Glutamatergic neuron (in vitro differentiated cells): ENCODE results near the gene MORN5. TPM values are rescaled to one million over a fixed set of nuclear protein-coding genes. Genes with fewer than 3 reads are reported as not detected.

ENCODE experiments used
- DNase-seq: peaks from one replicate; pipeline ENCODE4 v3.0.0; 2022
- H3K27ac Mint-ChIP-seq: one replicate; pipeline ENCODE4 v1.8.0; 2020; ENCODE audit warnings: mild to moderate bottlenecking, mixed read lengths, inconsistent platforms; ENCODE audit not compliant: unreplicated experiment
- H3K27me3 Mint-ChIP-seq: one replicate; pipeline ENCODE4 v1.8.0; 2020; ENCODE audit warnings: mild to moderate bottlenecking, moderate library complexity, mixed read lengths, inconsistent platforms; ENCODE audit not compliant: unreplicated experiment
- H3K36me3 Mint-ChIP-seq: one replicate; pipeline ENCODE4 v1.8.0; 2020; ENCODE audit warnings: mild to moderate bottlenecking, mixed read lengths, inconsistent platforms; ENCODE audit not compliant: unreplicated experiment
- H3K4me1 Mint-ChIP-seq: one replicate; pipeline ENCODE4 v1.8.0; 2020; ENCODE audit warnings: mild to moderate bottlenecking, low read depth, mixed read lengths, inconsistent platforms; ENCODE audit not compliant: unreplicated experiment
- H3K4me3 Mint-ChIP-seq: one replicate; pipeline ENCODE4 v1.8.0; 2020; ENCODE audit warnings: mild to moderate bottlenecking, mixed read lengths, inconsistent platforms; ENCODE audit not compliant: unreplicated experiment
- H3K9me3 Mint-ChIP-seq: one replicate; pipeline ENCODE4 v1.8.0; 2020; ENCODE audit warnings: mild to moderate bottlenecking, moderate library complexity, mixed read lengths, inconsistent platforms; ENCODE audit not compliant: unreplicated experiment
- microRNA-seq: library from miRNA; unstranded; fragments of <30 nt; microRNA quantifications from one replicate; pipeline ENCODE4, GENCODE V29; 2020; ENCODE audit not compliant: unreplicated experiment
- total RNA-seq: library from RNA; stranded (reverse); fragmentation: NEBNext Ultra II Directional; extraction: Animal tissue kit (Norgen Biotek cat#: 25700); gene quantifications from one replicate; pipeline ENCODE4 v1.2.1, GENCODE V29; 2021; ENCODE audit not compliant: unreplicated experiment
- TF ChIP-seq, protein P1 (sequence below): fragments of 200-600 bp; sonication (generic); IDR thresholded peaks from one replicate; pipeline ENCODE4 v1.5.0; 2021; ENCODE audit not compliant: partially characterized antibody, unreplicated experiment

MORN5 gene
- total RNA-seq, 1 donor from 2014 or later: not detected

- peaks cover 12% of the 10 kb centered on the region for H3K4me1 Mint-ChIP-seq
- H3K9me3 Mint-ChIP-seq: peaks cover 1% of the 10 kb centered on the region
- no peak overlapping the region for H3K27ac Mint-ChIP-seq
- no peak for DNase-seq
- H3K4me3 Mint-ChIP-seq: no peak overlapping the region
- no peaks in the 10 kb centered on the region for H3K27me3 Mint-ChIP-seq
- TF ChIP-seq, protein P1, sequence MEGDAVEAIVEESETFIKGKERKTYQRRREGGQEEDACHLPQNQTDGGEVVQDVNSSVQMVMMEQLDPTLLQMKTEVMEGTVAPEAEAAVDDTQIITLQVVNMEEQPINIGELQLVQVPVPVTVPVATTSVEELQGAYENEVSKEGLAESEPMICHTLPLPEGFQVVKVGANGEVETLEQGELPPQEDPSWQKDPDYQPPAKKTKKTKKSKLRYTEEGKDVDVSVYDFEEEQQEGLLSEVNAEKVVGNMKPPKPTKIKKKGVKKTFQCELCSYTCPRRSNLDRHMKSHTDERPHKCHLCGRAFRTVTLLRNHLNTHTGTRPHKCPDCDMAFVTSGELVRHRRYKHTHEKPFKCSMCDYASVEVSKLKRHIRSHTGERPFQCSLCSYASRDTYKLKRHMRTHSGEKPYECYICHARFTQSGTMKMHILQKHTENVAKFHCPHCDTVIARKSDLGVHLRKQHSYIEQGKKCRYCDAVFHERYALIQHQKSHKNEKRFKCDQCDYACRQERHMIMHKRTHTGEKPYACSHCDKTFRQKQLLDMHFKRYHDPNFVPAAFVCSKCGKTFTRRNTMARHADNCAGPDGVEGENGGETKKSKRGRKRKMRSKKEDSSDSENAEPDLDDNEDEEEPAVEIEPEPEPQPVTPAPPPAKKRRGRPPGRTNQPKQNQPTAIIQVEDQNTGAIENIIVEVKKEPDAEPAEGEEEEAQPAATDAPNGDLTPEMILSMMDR: no peak
- no peaks in the 10 kb centered on the region for H3K36me3 Mint-ChIP-seq
Measured at GRCh38 chr9:122239722-122240121, 80.0 kb downstream of the MORN5 start.

DNA sequence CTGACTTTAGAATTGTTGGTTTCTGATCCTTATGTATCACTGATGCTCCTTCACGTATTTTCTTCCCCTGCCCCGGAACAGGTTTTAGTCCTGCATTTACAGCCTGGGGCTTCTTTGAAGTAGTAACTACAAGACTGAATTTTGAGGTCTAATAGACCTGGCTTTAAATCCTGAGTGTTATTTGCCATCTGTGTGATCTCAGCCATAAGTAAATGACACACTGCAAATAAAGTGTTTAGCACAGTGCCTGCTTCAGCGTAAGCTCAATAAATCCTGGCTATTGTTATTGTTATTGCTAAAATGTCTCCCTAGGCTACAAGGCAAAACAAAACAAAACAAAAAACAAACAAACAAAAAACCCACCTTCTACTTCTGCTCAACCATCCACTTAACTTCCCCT, 84.6 kb downstream of the MORN5 start:
- Mint-ChIP-seq H3K9me3 (no peaks in the 10 kb centered on the region), H3K4me1 (no peaks in the 10 kb centered on the region), H3K4me3 (no peak overlapping the region), H3K27ac (no peak overlapping the region), H3K27me3 (no peaks in the 10 kb centered on the region), H3K36me3 (no peaks in the 10 kb centered on the region)
- TF ChIP-seq, protein P1: no peak
- no peak for DNase-seq

DNA sequence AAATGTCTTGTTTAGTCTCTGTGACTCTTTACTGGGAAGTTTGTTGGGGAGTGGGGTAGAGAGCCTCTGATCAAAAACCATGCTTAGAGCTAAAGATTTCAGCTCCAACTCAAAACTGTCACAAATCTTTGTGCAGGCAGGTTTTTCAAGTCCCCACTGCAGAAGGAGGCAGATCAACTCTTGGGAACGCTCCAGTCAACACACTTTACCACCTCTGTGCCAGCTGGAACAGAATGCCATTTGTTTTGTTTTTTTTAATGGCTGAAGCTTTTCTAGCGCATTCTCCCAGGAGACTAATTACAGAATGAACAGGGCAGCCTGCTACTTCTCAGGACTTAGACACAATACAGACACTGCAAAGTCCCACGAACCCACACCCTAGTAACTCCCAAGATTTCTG, 87.0 kb downstream of the MORN5 start:
- Mint-ChIP-seq H3K27ac (no peak overlapping the region), H3K4me1 (no peaks in the 10 kb centered on the region), H3K36me3 (no peaks in the 10 kb centered on the region), H3K9me3 (no peaks in the 10 kb centered on the region), H3K27me3 (no peaks in the 10 kb centered on the region), H3K4me3 (no peak overlapping the region)
- TF ChIP-seq, protein P1: no peak
- DNase-seq: no peak

- Mint-ChIP-seq H3K4me1 (no peaks in the 10 kb centered on the region), H3K27ac (no peak overlapping the region), H3K9me3 (no peaks in the 10 kb centered on the region), H3K4me3 (no peak overlapping the region), H3K27me3 (no peaks in the 10 kb centered on the region), H3K36me3 (no peaks in the 10 kb centered on the region)
- DNase-seq: no peak
- TF ChIP-seq, protein P1: no peak
Measured at GRCh38 chr9:122248448-122248865, 88.7 kb downstream of the MORN5 start.

Small RNAs within 50 kb of the gene (microRNA-seq; reads per million reads assigned to microRNA genes)
- not detected for gene MIR4478

Other genes with a start within 250 kb of the MORN5 start
- 23.9 TPM for gene TTLL11, start 66.6 kb upstream of the MORN5 start, total RNA-seq
- 46.1 TPM for gene NDUFA8, start 129 bp upstream of the MORN5 start, total RNA-seq
- gene LHX6, start 69.0 kb downstream of the MORN5 start, total RNA-seq: 2.8 TPM
- 27.3 TPM for gene RBM18, start 104.9 kb downstream of the MORN5 start, total RNA-seq
- 16.9 TPM for gene MRRF, start 105.0 kb downstream of the MORN5 start, total RNA-seq
- 0.39 TPM for gene PTGS1, start 211.1 kb downstream of the MORN5 start, total RNA-seq